Kidney epithelial cell (primary cell): ENCODE measurements around the gene HDAC6. TPM values are rescaled to one million over a fixed set of nuclear protein-coding genes. Genes with fewer than 3 reads are reported as not detected.

ENCODE experiments used
- DNase-seq: peaks from one replicate; pipeline ENCODE4 v3.0.0-alpha.2; 2010; ENCODE audit warnings: low read depth
- H3K27me3 ChIP-seq: 2 replicates; pipeline ENCODE4 v1.6.0; 2011; ENCODE audit warnings: low read length; ENCODE audit not compliant: control insufficient read depth, insufficient read depth
- H3K36me3 ChIP-seq: 2 replicates; pipeline ENCODE4 v1.5.1; 2011; ENCODE audit warnings: low read length; ENCODE audit not compliant: control insufficient read depth, insufficient read depth
- H3K4me3 ChIP-seq: 2 replicates; pipeline ENCODE4 v1.5.1; 2011; ENCODE audit warnings: low read depth, mild to moderate bottlenecking, control low read depth, low read length
- total RNA-seq: library from RNA; depleted of rRNA; stranded (reverse); fragments of >200 nt; gene quantifications from 2 replicates; pipeline ENCODE4 v1.2.3, GENCODE V29; 2015
- TF ChIP-seq, protein P1 (sequence below): IDR thresholded peaks from 2 replicates; pipeline ENCODE4 v1.5.1; 2011; ENCODE audit warnings: mild to moderate bottlenecking, moderate library complexity, low read length, control low read depth, inconsistent platforms; ENCODE audit not compliant: insufficient read depth, poor library complexity, severe bottlenecking

HDAC6 gene
- total RNA-seq, 1 donor from 2014 or later: 52.5 TPM

- Histone ChIP-seq H3K36me3 (no peaks in the 10 kb centered on the region), H3K27me3 (peaks cover 18% of the 10 kb centered on the region), H3K4me3 (no peak overlapping the region)
- TF ChIP-seq, protein P1, sequence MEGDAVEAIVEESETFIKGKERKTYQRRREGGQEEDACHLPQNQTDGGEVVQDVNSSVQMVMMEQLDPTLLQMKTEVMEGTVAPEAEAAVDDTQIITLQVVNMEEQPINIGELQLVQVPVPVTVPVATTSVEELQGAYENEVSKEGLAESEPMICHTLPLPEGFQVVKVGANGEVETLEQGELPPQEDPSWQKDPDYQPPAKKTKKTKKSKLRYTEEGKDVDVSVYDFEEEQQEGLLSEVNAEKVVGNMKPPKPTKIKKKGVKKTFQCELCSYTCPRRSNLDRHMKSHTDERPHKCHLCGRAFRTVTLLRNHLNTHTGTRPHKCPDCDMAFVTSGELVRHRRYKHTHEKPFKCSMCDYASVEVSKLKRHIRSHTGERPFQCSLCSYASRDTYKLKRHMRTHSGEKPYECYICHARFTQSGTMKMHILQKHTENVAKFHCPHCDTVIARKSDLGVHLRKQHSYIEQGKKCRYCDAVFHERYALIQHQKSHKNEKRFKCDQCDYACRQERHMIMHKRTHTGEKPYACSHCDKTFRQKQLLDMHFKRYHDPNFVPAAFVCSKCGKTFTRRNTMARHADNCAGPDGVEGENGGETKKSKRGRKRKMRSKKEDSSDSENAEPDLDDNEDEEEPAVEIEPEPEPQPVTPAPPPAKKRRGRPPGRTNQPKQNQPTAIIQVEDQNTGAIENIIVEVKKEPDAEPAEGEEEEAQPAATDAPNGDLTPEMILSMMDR: no peak
- DNase-seq: no peak
These were observed 22.2 kb downstream of the HDAC6 start for GRCh38 chrX:48824066-48824465.

- Histone ChIP-seq H3K27me3 (peaks cover 18% of the 10 kb centered on the region), H3K4me3 (no peak within 1 kb of the TSS), H3K36me3 (no peaks in the 10 kb centered on the region)
- TF ChIP-seq, protein P1: peak; percentile 5
- no peak for DNase-seq
These were observed 24.4 kb downstream of the HDAC6 start, which contains the start of gene ERAS for GRCh38 chrX:48826135-48826875. Gene ERAS (plus strand): TSS chrX:48826513. CDS start chrX:48829124, 2,611 bp downstream.

DNA sequence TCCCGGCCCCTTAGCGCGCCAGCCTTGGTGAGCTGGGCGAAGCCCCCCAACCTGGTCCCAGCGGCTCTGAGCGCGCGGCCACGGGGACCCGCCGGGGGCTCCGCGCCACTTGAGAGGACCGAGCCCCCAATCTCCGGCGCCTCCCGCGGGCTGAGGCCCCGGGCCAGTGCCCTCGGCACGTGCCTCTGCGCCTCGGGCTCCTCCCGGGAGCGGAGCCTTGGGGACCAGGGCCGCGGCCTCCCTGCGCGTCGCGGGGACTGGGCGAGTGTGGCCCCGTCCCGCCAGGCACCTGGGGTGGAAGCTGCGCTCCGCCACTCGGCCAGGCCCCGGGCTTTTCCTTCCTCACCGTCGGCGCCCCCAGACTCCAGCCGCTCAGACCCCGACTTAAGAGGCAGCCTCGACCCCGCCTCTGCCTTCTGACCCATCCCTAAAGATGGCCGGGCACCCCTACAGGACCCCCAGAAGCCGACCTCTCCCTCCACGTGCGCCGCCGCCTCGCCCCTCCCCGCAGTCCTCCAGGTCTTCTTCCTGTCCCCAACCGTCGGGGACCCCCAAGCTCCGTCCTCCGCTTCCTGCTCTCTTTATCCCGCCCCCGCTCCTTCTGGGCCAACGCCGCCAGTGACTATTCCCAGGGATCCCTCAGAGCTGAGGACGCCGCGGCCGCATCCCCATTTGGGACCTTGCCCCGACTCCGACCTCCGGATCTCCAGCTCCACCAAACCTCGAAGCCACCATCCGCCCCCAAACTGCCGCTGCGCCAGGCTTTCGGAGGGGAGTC lies 25.2 kb downstream of the HDAC6 start:
- H3K27me3 ChIP-seq: peaks cover 19% of the 10 kb centered on the region
- no peak overlapping the region for H3K4me3 ChIP-seq
- H3K36me3 ChIP-seq: no peaks in the 10 kb centered on the region
- DNase-seq: no peak
- TF ChIP-seq, protein P1: no peak

- no peak for DNase-seq
- Histone ChIP-seq H3K4me3 (no peak overlapping the region), H3K36me3 (no peaks in the 10 kb centered on the region), H3K27me3 (peaks cover 20% of the 10 kb centered on the region)
- TF ChIP-seq, protein P1: no peak
These were observed 25.7 kb downstream of the HDAC6 start for GRCh38 chrX:48827654-48827968.

DNA sequence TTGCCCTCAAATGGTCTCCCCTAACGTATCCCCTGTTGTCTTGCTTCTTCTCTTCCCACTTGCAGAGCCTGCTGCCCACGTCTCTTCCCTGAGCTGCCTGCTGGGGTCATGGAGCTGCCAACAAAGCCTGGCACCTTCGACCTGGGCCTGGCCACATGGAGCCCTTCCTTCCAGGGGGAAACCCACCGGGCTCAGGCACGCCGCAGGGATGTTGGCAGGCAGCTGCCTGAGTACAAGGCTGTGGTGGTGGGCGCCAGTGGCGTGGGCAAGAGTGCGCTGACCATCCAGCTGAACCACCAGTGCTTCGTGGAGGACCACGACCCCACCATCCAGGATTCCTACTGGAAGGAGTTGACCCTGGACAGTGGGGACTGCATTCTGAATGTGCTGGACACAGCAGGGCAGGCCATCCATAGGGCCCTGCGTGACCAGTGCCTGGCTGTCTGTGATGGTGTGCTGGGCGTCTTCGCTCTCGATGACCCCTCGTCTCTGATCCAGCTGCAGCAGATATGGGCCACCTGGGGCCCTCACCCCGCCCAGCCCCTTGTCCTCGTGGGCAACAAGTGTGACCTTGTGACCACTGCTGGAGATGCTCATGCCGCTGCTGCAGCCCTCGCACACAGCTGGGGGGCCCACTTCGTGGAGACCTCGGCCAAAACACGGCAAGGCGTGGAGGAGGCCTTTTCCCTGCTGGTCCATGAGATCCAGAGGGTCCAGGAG lies 27.3 kb downstream of the HDAC6 start:
- no peak for DNase-seq
- TF ChIP-seq, protein P1: no peak
- Histone ChIP-seq H3K4me3 (no peak overlapping the region), H3K27me3 (peaks cover 20% of the 10 kb centered on the region), H3K36me3 (no peaks in the 10 kb centered on the region)
